Thyroid gland (tissue), 4 donors: ENCODE measurements around the gene BCO1. TPM values are rescaled to one million over a fixed set of nuclear protein-coding genes. Genes with fewer than 3 reads are reported as not detected.

Experiments
- DNase-seq, 2 donors: peaks; one replicate each; pipeline ENCODE4 v3.0.0-alpha.2; 2019
- H3K27ac ChIP-seq, 3 donors: fragments of 200-600 bp; sonication (generic); 1 replicate in 2 of 3; 2 replicates in 1 of 3; pipeline ENCODE4 v1.5.1; 2016 to 2019; ENCODE audit warnings: mild to moderate bottlenecking in 1 of 3, moderate library complexity in 1 of 3
- H3K27me3 ChIP-seq: fragments of 200-600 bp; sonication (generic); one replicate; pipeline ENCODE4 v1.5.1; 2019
- H3K36me3 ChIP-seq, 2 donors: fragments of 200-600 bp; sonication (generic); one replicate each; pipeline ENCODE4 v1.5.1; 2016 to 2019
- H3K4me1 ChIP-seq, 2 donors: fragments of 200-600 bp; sonication (generic); one replicate each; pipeline ENCODE4 v1.5.1; 2017 to 2019
- H3K4me3 ChIP-seq, 3 donors: fragments of 200-600 bp; sonication (generic); replicated peaks in 1 of 3; 1 replicate in 2 of 3; 2 replicates in 1 of 3; pipeline ENCODE4 v1.5.1; 2016; ENCODE audit warnings: mild to moderate bottlenecking in 1 of 3
- H3K9me3 ChIP-seq: fragments of 200-600 bp; sonication (generic); one replicate; pipeline ENCODE4 v1.5.1; 2017
- CTCF ChIP-seq, 6 experiments: fragments of 200-600 bp in 3 of 6; fragments of 450-650 bp in 3 of 6; sonication (generic) in 3 of 6; IDR thresholded peaks; one replicate each; pipeline ENCODE4 v1.5.1; 2016 to 2019; ENCODE audit warnings: antibody characterized with exemption in 6 of 6, mild to moderate bottlenecking in 2 of 6, inconsistent platforms in 1 of 6, moderate library complexity in 1 of 6
- POLR2A ChIP-seq, 2 donors: fragments of 450-650 bp; IDR thresholded peaks; one replicate each; pipeline ENCODE4 v1.6.1; 2017; ENCODE audit warnings: antibody characterized with exemption in 2 of 2, mild to moderate bottlenecking in 2 of 2, moderate library complexity in 1 of 2
- WGBS, 2 donors: methylation state at CpG; one replicate each; pipeline ENCODE4 v1.1.5; 2017; 5-methylcytosine and 5-hydroxymethylcytosine counted together
- intact Hi-C: fragments of 100-400 bp; cut with DNase I; formaldehyde crosslinking; loops from one replicate; pipeline ENCODE4 v1.15.1; 2023
- total RNA-seq, 4 donors: library from RNA; depleted of rRNA; stranded (reverse); fragments of >200 nt; gene quantifications; one replicate each; pipeline ENCODE4 v1.2.3, GENCODE V29; 2016

BCO1 gene
- total RNA-seq, 4 donors from 2014 or later: 0.22 TPM; not detected in 3

GRCh38 chr16:81315271-81316175 lies 77.0 kb downstream of the BCO1 start:
- Histone ChIP-seq H3K27me3 (no peaks in the 10 kb centered on the region), H3K4me3 (peak overlapping the region; percentile 50 to 78 (median 71)), H3K36me3 (no peaks in the 10 kb centered on the region), H3K4me1 (peaks cover 15 to 24% of the 10 kb centered on the region in 2 donors), H3K27ac (peak overlapping the region; percentile 64 to 91 (median 89)), H3K9me3 (no peaks in the 10 kb centered on the region)
- DNase-seq: peak; percentile 74 to 78
- WGBS, 2 donors: 0 to 2% methylated on average over 21 to 31 of the region's 88 CpGs
- peak in 1 of 6 experiments; percentile 25 for TF ChIP-seq CTCF (IDR thresholded peaks at IDR 0.05)
- peak in 1 of 2 donors; percentile 47 for TF ChIP-seq POLR2A (IDR thresholded peaks at IDR 0.05)
- intact Hi-C loops: loop anchor here (10.0 kb wide), 2 partner anchors 221 to 311 kb away; partner anchors contain the start of genes CENPN, CMC2 and GCSH

- no peaks in the 10 kb centered on the region for H3K36me3 ChIP-seq
- 71 to 72% methylated on average over 5 of the region's 5 CpGs for WGBS, 2 donors
- peaks cover 15 to 24% of the 10 kb centered on the region in 2 donors for H3K4me1 ChIP-seq
- DNase-seq: no peak
- peak overlapping the region in 2 of 3 donors; percentile 89 to 91 for H3K27ac ChIP-seq
- intact Hi-C loops: loop anchor here (10.0 kb wide), 2 partner anchors 221 to 311 kb away; partner anchors contain the start of genes CENPN, CMC2 and GCSH
- TF ChIP-seq POLR2A (IDR thresholded peaks at IDR 0.05) (no peak), CTCF (IDR thresholded peaks at IDR 0.05) (no peak)
- no peaks in the 10 kb centered on the region for H3K27me3 ChIP-seq
- H3K9me3 ChIP-seq: no peaks in the 10 kb centered on the region
- H3K4me3 ChIP-seq: peak overlapping the region in 1 of 3 donors; percentile 78
These were observed 77.6 kb downstream of the BCO1 start for GRCh38 chr16:81316176-81316496.

DNA sequence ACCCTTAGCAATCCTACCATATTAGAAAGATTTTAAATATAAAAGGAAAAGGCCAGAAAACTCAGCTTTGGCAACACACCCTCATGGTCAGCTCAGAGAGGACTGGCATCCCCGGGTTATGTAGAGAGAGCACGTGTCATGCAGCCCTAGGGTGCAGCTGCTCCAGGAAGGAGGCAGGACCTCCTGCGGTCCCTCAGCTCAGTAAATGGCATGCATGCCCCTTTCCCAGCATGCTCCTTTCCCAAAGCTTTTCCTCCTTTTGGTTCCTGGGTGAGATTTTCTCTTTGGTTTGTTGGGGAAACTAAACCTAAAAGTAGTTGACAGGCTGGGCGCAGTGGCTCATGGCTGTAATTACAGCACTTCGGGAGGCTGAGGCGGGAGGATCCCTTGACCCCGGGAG lies 80.2 kb downstream of the BCO1 start:
- H3K27me3 ChIP-seq: no peaks in the 10 kb centered on the region
- DNase-seq: no peak
- H3K36me3 ChIP-seq: no peaks in the 10 kb centered on the region
- H3K4me1 ChIP-seq: peaks cover 10 to 19% of the 10 kb centered on the region in 2 donors
- no peaks in the 10 kb centered on the region for H3K9me3 ChIP-seq
- H3K4me3 ChIP-seq: no peak overlapping the region
- intact Hi-C loops: loop anchor here (10.0 kb wide), 2 partner anchors 224 to 314 kb away; partner anchors contain the start of genes CENPN, CMC2 and GCSH
- TF ChIP-seq POLR2A (IDR thresholded peaks at IDR 0.05) (no peak), CTCF (IDR thresholded peaks at IDR 0.05) (no peak)
- no peak overlapping the region for H3K27ac ChIP-seq
- 82 to 91% methylated on average over 7 of the region's 7 CpGs for WGBS, 2 donors

DNA sequence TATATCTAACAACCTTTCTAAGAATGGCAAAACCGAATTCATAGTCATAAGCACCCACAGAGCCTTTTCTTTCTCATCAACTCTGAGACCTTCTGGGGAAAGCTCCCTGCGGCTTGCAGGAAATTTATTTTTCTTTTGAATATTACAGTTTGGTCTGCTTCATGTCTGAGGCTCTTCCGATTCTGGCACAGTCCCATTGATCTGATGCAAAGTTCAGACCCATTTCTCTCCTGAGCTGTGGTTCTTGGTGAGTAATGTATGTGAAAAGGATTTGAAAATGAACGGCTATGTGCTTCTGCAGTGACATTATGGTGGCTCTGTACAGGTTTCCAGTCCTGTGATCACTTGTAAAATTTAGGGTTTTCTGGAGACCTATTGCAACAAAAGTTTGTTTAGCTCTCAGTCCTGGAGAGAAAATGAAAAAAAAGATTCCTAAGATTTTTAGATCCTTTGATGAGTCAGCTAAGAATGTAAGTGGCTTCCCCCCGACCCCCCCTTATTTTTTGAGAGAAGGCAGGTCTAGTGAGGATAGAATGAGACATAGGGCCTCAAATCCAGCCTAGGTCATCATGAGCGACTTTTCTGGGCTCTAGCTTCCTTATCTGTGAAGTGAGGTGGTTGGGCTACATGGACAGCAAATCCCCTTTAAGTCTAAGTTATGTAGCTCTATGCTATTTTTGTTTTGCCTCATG lies 80.9 kb downstream of the BCO1 start:
- no peaks in the 10 kb centered on the region for H3K9me3 ChIP-seq
- TF ChIP-seq POLR2A (IDR thresholded peaks at IDR 0.05): no peak
- DNase-seq: peak in 1 of 2 donors; percentile 8
- H3K4me1 ChIP-seq: peaks cover 5 to 15% of the 10 kb centered on the region in 2 donors
- no peak overlapping the region for H3K27ac ChIP-seq
- 74% methylated on average over 6 of the region's 6 CpGs for WGBS, 2 donors
- no peaks in the 10 kb centered on the region for H3K27me3 ChIP-seq
- intact Hi-C loops: loop anchor here (10.0 kb wide), 2 partner anchors 225 to 315 kb away; partner anchors contain the start of genes CENPN, CMC2 and GCSH
- H3K4me3 ChIP-seq: no peak overlapping the region
- H3K36me3 ChIP-seq: no peaks in the 10 kb centered on the region

DNA sequence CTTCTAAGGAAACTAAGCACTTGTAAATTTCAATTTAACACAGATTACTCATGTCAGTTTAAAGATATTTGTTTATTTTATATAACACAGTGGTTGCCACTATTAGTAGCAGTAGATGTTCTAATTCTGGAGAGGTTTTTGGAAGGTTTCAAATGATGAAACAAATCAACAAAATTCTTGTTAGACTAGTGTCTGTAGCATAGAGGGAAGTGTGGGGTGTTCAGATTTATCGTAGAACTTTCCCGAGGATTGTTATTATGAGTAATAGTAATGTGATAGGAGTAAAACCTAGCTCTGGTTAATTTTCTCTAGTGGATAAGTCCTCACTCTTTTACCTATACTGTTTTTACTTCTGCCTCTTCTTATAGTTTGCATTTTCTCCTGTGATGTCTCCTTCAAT lies 82.5 kb downstream of the BCO1 start:
- 96 to 97% methylated on average over 2 of the region's 2 CpGs for WGBS, 2 donors
- no peak for DNase-seq
- Histone ChIP-seq H3K36me3 (no peaks in the 10 kb centered on the region), H3K4me3 (no peak overlapping the region), H3K27ac (no peak overlapping the region), H3K4me1 (peaks cover 2 to 11% of the 10 kb centered on the region in 2 donors), H3K27me3 (no peaks in the 10 kb centered on the region), H3K9me3 (no peaks in the 10 kb centered on the region)
- intact Hi-C loops: no loop called here
- TF ChIP-seq CTCF (IDR thresholded peaks at IDR 0.05) (no peak), POLR2A (IDR thresholded peaks at IDR 0.05) (no peak)
